CD4-positive, alpha-beta T cell (primary cell): Measurements from ENCODE around the gene DACT3. TPM values are rescaled to one million over a fixed set of nuclear protein-coding genes. Genes with fewer than 3 reads are reported as not detected.
A peak's percentile ranks its signal among the peaks of the same experiment; 100 is the strongest.

Source experiments
- ATAC-seq: fragments of 200-7000 bp; cut with Tn5 transposase; one replicate; pipeline ENCODE4 v1.10.0; 2022; ENCODE audit warnings: mild to moderate bottlenecking; ENCODE audit not compliant: poor library complexity
- CTCF ChIA-PET: fragments of 350-600 bp; sonication (Branson Sonifier 250); formaldehyde crosslinking; loops from one replicate; lab custom pipeline; 2021; ENCODE audit warnings: antibody characterized with exemption, inconsistent platforms; lab: Charles Lee
- POLR2A ChIA-PET: fragments of 350-600 bp; sonication (Branson Sonifier 250); formaldehyde crosslinking; loops from one replicate; lab custom pipeline; 2021; ENCODE audit warnings: antibody characterized with exemption, inconsistent platforms; lab: Charles Lee
- DNase-seq, 14 experiments: peaks; one replicate each; pipeline ENCODE4 v3.0.0-alpha.2; 2013 to 2020; ENCODE audit warnings: mixed read lengths in 2 of 14
- H3K27ac ChIP-seq, 2 donors: one replicate each; pipeline versions ENCODE4 v1.5.1 to v1.7.0; 2013; ENCODE audit warnings: low read length in 2 of 2, low read depth in 1 of 2, mild to moderate bottlenecking in 1 of 2
- H3K27me3 ChIP-seq, 2 experiments: 1 replicate in 1 of 2; 2 replicates in 1 of 2; pipeline versions ENCODE4 v1.6.1 to v1.7.0; 2013; ENCODE audit warnings: low read length in 2 of 2, control low read depth in 1 of 2, mild to moderate bottlenecking in 1 of 2, moderate library complexity in 1 of 2; ENCODE audit not compliant: insufficient read depth in 2 of 2, control insufficient read depth in 1 of 2
- H3K36me3 ChIP-seq: one replicate; pipeline ENCODE4 v1.6.1; 2013; ENCODE audit warnings: low read length, control low read depth; ENCODE audit not compliant: insufficient read depth
- H3K4me1 ChIP-seq: one replicate; pipeline ENCODE4 v1.6.1; 2013; ENCODE audit warnings: low read length, control low read depth; ENCODE audit not compliant: insufficient read depth
- H3K4me3 ChIP-seq: one replicate; pipeline ENCODE4 v1.5.1; 2013; ENCODE audit warnings: mild to moderate bottlenecking, low read length, moderate library complexity
- H3K9me3 ChIP-seq, 2 experiments: 1 replicate in 1 of 2; 2 replicates in 1 of 2; pipeline versions ENCODE4 v1.6.1 to v1.7.0; 2013; ENCODE audit warnings: low read length in 2 of 2, mild to moderate bottlenecking in 2 of 2, control low read depth in 1 of 2, moderate library complexity in 1 of 2; ENCODE audit not compliant: control insufficient read depth in 1 of 2, insufficient read depth in 1 of 2
- H3K27ac Mint-ChIP-seq: one replicate; pipeline ENCODE4 v1.8.0; 2020; ENCODE audit warnings: mixed read lengths
- H3K27me3 Mint-ChIP-seq: one replicate; pipeline ENCODE4 v1.8.0; 2021; ENCODE audit warnings: mixed read lengths
- H3K36me3 Mint-ChIP-seq: one replicate; pipeline ENCODE4 v1.8.0; 2021; ENCODE audit warnings: low read depth, mixed read lengths
- H3K4me1 Mint-ChIP-seq: one replicate; pipeline ENCODE4 v1.8.0; 2021; ENCODE audit warnings: low read depth, mixed read lengths
- H3K4me3 Mint-ChIP-seq: one replicate; pipeline ENCODE4 v1.8.0; 2020; ENCODE audit warnings: mild to moderate bottlenecking, mixed read lengths
- H3K9me3 Mint-ChIP-seq: one replicate; pipeline ENCODE4 v1.8.0; 2020; ENCODE audit warnings: mixed read lengths
- CTCF ChIP-seq: fragments of 200-600 bp; IDR thresholded peaks from one replicate; pipeline ENCODE4 v1.8.0; 2022; ENCODE audit warnings: antibody characterized with exemption, mild to moderate bottlenecking
- intact Hi-C, 2 experiments: fragments of 100-400 bp; cut with DNase I in 1 of 2; cut with micrococcal nuclease in 1 of 2; formaldehyde crosslinking; loops; one replicate each; pipeline versions ENCODE4 v1.15.1 to v1.9.0; 2023 to 2025; cut with DNase I, micrococcal nuclease
- microRNA-seq: library from miRNA; unstranded; fragments of <30 nt; microRNA quantifications from one replicate; pipeline ENCODE4 v1.2.0, GENCODE V29; 2021; ENCODE audit warnings: borderline microRNAs expressed, borderline replicate concordance
- total RNA-seq, 174 experiments: library from RNA in 2 of 174; stranded (reverse) in 2 of 174; gene quantifications; one replicate each; pipeline ENCODE4 v1.2.3 and lab custom pipeline; 2021 to 2026

DACT3 gene
- total RNA-seq, 2 experiments from 2014 or later: 0.11 TPM

- Histone ChIP-seq H3K4me1 (peaks cover 40% of the 10 kb centered on the region), H3K27ac (peak overlapping the region; percentile 100), H3K9me3 (no peaks in the 10 kb centered on the region), H3K4me3 (peak overlapping the region; percentile 100), H3K27me3 (no peaks in the 10 kb centered on the region), H3K36me3 (peaks cover under 1% of the 10 kb centered on the region)
- intact Hi-C loops: loop anchor here (2.0 to 10.0 kb wide), 5 partner anchors 15 to 675 kb away; partner anchors contain the start of genes AP2S1 (in 1 of the 2), FKRP (in 1 of the 2), INAFM1 (in 1 of the 2) and STRN4 (in 1 of the 2)
- peaks cover 5% of the 10 kb centered on the region for H3K9me3 Mint-ChIP-seq
- TF ChIP-seq CTCF: no peak
- ATAC-seq (no peak), DNase-seq (peak in 1 of 14 experiments; percentile 52)
- no peaks in the 10 kb centered on the region for H3K27me3 Mint-ChIP-seq
- H3K4me3 Mint-ChIP-seq: peak overlapping the region; percentile 95
- H3K36me3 Mint-ChIP-seq: peaks cover 25% of the 10 kb centered on the region
- peaks cover 48% of the 10 kb centered on the region for H3K4me1 Mint-ChIP-seq
- ChIA-PET CTCF (interaction anchor here (0.5 to 4.4 kb wide), 5 partner anchors 12 to 205 kb away, joined by 4 to 33 read pairs (median 10); partner anchors contain the start of gene DACT3), POLR2A (interaction anchor here (0.8 to 5.0 kb wide), 23 partner anchors 12 to 1764 kb away, joined by 3 to 215 read pairs (median 7); partner anchors contain the start of genes ARHGAP35, DACT3, FKRP and MYPOP)
- peak overlapping the region; percentile 100 for H3K27ac Mint-ChIP-seq
Observed at GRCh38 chr19:46599716-46600373, 61.1 kb downstream of the DACT3 start.

DNA sequence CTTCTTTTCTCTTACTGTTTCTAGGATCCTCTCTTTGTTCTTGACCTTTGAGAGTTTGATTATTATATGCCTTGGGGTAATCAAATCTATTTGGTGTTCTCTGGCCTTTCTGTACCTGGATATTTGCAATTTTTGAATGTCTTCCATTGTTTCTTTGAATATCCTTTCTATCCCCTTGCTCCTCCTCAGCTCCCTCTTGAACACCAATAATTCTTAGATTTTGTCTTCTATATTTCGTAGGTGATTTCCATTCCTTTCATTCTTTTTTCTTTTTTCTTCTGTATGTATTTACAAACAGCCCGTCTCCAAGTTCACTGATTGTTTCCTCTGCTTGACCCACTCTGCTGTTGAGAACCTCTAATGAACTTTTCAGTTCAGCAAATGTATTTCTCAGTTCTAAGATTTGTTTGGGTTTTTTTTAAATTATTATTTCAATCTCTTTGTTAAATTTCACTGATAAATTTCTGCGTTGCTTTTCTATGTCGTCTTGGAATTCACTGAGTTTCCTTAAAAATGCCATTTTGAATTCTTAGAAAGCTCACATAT lies 62.5 kb downstream of the DACT3 start:
- intact Hi-C loops: no loop called here
- POLR2A ChIA-PET: interaction anchor here (1.0 to 1.5 kb wide), 2 partner anchors 24 to 75 kb away, joined by 3 to 5 read pairs; no protein-coding TSS in a partner anchor
- peak overlapping the region; percentile 100 for H3K27ac Mint-ChIP-seq

More for the DNA sequence above, 62.5 kb downstream of the DACT3 start:
- Histone ChIP-seq H3K27me3 (no peaks in the 10 kb centered on the region), H3K27ac (no peak overlapping the region), H3K9me3 (no peaks in the 10 kb centered on the region), H3K4me3 (no peak overlapping the region), H3K4me1 (peaks cover 26% of the 10 kb centered on the region), H3K36me3 (no peaks in the 10 kb centered on the region)
- H3K27me3 Mint-ChIP-seq: no peaks in the 10 kb centered on the region
- ATAC-seq (no peak), DNase-seq (no peak)
- no peak for TF ChIP-seq CTCF
- CTCF ChIA-PET: interaction anchor here (0.6 to 1.2 kb wide), 3 partner anchors 14 to 91 kb away, joined by 3 to 4 read pairs (median 3); no protein-coding TSS in a partner anchor
- H3K36me3 Mint-ChIP-seq: peaks cover 22% of the 10 kb centered on the region
- H3K9me3 Mint-ChIP-seq: peaks cover 5% of the 10 kb centered on the region
- peak overlapping the region; percentile 31 for H3K4me3 Mint-ChIP-seq
- peaks cover 37% of the 10 kb centered on the region for H3K4me1 Mint-ChIP-seq

Small RNAs within 50 kb of the gene (microRNA-seq; reads per million reads assigned to microRNA genes)
- 0.81 reads per million for gene MIR320E

Other genes with a start within 250 kb of the DACT3 start
- not detected for gene CCDC8, start 247.6 kb downstream of the DACT3 start, total RNA-seq
- not detected for gene PNMA8C, start 232.2 kb downstream of the DACT3 start, total RNA-seq
- gene PNMA8A, start 189.6 kb downstream of the DACT3 start, total RNA-seq: not detected
- gene PNMA8B, start 165.3 kb downstream of the DACT3 start, total RNA-seq: under 1 TPM; 0.14 to 0.19 TPM
- gene CALM3, start 59.9 kb downstream of the DACT3 start, total RNA-seq: 100 to 1,000 TPM; 169 to 173 TPM
- gene PTGIR, start 36.1 kb downstream of the DACT3 start, total RNA-seq: under 1 TPM; 0.87 to 0.96 TPM
- not detected for gene GNG8, start 25.0 kb downstream of the DACT3 start, total RNA-seq
- 100 to 1,000 TPM; 105 to 113 TPM for gene PRKD2, start 55.9 kb upstream of the DACT3 start, total RNA-seq
- 10 to 100 TPM; 19.0 to 20.2 TPM for gene FKRP, start 84.9 kb upstream of the DACT3 start, total RNA-seq
- gene STRN4, start 85.3 kb upstream of the DACT3 start, total RNA-seq: 10 to 100 TPM; 90.0 to 94.0 TPM
- gene SLC1A5, start 127.4 kb upstream of the DACT3 start, total RNA-seq: 1 to 10 TPM; 7.1 TPM
- gene AP2S1, start 189.7 kb upstream of the DACT3 start, total RNA-seq: 10 to 100 TPM; 24.5 to 26.9 TPM
- gene ARHGAP35, start 199.8 kb upstream of the DACT3 start, total RNA-seq: 10 to 100 TPM; 15.7 to 16.1 TPM